Inflammatory macrophage treated with lipopolysaccharide for 4 hours (primary cell): ENCODE measurements around the gene TYMP.
"Not testable (repeated sequence)": the region's sequence is repeated elsewhere in the genome, so short reads cannot be mapped to it uniquely, and the experiment has no call there.

Experiments used
- DNase-seq: peaks from one replicate; pipeline ENCODE4 v3.0.0-alpha.2; 2020

Gene TYMP

DNA sequence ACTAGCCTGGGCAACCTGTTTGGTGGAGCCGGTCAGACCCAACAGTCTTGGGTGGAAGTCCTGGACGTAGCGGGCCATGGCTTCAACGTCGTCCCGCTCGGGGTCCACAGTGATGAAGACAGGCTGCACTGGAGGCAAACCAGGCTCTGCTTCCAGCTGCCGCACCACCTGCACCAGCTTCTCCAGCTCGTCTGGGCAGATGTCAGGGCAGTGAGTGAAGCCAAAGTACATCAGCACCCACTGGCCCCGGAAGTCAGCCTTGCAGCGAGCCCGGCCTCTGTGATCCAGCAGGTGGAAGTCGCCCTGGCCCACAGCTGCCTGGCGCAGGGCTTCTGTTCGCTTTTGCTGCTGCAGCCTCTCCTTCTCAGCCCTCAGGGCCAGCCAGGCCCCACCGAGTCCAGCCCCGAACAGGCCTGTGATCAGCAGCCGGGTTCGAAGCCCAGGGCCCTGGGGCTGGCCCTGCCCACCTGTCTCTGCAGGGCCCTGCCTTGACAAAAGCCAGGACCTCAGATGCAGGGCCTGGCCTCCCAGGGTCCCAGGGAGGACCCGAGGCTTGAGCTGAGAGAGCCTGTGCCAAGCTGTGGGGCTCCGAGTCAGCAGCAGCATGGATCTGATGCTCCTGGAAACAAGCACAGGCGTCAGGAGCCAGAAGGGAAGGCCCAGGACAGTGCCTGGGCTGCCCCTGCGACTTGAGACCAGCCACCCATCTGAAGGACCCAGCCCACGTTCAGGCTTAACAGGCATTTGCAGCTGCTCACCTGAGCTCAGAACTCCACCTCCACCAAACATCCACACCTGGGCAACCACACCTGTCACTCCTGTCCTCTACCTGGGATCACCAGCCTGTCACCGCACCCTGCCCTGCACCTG lies 5.8 kb downstream of the TYMP start:
- DNase-seq = no peak

DNA sequence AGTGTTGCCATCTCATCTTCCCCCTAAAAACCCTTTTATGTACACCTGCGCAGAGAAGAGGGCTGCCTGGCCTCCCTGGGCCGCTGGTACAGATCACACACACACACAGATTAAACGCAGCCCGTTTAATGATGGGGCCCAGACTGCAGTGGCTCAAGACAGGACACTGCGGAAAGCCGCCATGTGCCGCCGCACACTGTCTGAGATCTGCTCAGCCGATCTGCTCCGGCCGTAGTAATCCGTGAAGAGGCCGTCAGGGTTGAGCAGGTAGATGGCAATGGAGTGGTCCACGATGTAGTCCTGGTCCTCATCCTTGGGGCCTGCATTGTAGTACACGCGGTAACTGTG lies 6.4 kb downstream of the TYMP start:
- no peak for DNase-seq

DNA sequence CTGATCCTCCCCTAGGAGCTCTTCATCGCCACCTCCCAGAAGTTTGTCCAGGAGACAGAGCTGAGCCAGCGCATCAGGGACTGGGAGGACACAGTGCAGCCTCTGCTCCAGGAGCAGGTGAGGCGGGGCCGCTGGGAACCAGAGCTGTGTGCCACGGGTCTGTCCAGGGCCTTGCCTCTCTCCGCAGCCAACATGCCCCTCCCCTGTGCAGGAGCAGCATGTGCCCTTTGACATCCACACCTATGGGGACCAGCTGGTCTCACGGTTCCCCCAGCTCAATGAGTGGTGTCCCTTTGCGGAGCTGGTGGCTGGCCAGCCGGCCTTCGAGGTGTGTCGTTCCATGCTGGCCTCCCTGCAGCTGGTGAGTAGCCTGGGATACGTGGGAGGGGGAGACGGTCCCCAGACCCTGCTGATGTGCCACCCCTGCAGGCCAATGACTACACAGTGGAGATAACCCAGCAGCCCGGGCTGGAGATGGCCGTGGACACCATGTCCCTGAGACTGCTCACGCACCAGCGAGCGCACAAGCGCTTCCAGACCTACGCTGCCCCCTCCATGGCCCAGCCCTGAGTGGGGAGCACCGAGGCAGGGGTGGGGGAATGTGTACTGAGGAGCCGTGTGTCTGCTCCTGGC lies 6.9 kb downstream of the TYMP start:
- no peak for DNase-seq

DNA sequence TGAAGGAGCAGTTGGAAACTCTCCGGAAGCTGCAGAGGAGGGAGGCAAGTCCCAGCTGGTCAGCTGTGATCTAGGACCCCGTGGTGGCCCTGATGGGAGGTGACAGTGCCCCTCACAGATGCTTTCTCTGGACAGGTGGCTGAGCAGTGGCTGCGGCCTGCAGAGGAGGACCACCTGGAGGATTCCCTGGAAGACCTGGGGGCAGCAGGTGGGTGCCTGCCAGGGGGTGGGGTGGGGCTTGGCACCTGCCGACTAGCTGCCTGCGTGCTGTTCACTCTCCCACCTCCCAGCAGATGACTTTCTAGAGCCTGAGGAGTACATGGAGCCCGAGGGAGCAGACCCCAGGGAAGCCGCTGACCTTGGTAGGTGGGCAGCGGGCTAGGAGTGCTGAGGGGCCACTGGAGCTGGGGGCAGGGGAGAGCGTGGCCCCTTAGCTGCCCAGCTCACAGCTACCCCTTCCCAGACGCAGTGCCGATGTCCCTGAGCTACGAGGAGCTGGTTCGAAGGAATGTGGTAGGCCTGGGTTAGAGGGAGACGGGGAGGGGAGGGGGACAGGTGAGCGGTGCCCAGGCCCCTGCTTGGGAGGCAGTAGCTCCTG lies 7.5 kb downstream of the TYMP start:
- DNase-seq = no peak

DNA sequence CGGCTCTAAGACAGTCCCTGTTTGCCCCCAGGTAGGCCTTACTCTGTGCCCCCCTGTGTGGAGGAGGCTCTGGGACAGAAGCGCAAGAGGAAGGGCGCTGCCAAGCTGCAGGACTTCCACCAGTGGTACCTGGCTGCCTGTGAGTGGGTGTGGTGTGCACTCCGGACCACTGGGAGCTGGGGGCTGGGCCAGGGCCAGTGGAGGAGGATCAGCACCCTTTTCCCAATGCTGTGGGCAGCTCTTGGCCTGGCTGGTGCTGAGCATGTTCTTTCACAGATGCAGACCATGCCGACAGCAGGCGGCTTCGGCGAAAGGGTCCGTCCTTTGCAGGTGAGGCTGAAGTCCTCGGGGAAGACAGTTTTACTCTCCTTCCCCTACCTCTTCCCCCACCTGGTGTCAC lies 8.1 kb downstream of the TYMP start:
- DNase-seq = no peak

DNA sequence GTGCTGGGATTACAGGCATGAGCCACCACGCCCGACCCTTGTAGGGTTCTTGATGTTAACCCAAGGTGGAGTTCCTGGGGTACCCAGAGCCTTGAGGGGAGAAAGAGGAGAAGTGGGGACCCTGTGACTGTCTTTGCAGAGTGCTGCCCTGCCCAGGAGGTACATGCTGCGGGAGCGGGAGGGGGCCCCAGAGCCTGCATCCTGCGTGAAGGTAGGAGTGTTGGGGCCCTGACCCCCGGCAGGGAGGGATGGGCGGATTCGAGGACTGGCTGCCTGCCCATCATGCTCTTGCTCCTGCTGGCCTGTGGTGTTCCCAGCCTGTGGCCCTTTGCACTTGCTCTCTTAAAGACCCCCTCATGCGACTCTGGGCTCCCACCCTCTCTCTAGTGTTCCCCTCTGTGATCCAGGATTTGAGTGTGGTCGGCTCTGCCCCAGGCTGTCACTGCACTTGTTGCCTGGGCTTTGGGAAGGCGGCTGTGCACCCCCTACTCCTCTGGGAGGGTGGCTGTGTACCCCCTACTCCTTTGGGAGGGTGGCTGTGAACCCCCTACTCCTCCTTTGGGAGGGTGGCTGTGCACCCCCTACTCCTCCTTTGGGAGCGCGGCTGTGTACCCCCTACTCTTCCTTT lies 8.9 kb downstream of the TYMP start:
- DNase-seq = no peak

DNA sequence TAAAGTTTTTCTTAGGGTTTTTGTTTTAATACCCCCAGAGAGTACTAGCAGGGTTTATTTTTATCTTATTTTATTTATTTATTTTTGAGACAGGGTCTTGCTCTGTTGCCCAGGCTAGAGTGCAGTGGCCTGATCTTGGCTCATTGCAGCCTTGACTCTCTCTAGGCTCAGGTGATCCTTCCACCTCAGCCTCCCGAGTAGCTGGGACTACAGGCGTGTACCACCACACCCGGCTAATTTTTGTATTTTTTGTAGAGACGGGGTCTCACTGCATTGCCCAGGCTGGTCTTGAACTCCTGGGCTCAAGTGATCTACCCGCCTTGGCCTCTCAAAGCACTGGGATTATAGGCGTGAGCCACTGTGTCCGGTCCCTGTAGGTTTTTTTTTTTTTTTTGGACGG lies 9.6 kb downstream of the TYMP start:
- DNase-seq = not testable (repeated sequence)

DNA sequence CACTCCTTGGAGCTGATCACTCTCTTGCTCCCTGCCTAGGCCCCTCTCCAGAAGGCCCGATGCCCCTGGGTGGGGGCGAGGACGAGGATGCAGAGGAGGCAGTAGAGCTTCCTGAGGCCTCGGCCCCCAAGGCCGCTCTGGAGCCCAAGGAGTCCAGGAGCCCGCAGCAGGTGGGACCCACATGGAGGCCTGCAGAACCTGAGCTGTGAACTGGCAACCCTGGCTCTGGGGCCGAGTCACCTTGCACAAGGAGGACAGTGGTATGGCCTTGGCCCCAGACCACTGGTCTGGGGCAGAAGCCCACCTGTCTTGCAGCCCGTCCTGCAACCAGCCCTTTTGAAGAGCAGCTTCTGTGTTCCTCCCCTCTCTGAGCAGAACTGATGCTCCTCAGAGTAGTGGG lies 10.7 kb downstream of the TYMP start:
- DNase-seq = no peak

DNA sequence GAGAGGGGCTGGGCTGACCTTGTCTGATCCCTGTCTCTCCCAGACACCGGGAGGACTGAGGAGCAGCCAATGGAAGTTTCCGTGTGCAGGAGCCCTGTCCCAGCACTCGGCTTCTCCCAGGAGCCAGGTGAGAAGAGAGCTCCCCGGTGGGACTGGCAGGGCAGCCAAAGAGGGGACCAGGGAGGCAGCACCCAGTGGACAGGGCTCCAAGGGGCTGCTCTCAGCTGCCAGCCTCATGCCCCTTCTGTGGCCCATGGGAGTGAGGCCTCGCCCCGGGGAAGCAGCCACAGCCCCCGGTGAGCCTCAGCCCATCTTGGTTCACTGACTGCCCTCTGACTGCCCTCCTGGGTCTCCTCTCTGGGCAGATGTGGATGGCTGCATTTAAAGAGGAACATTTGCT lies 11.2 kb downstream of the TYMP start:
- no peak for DNase-seq

DNA sequence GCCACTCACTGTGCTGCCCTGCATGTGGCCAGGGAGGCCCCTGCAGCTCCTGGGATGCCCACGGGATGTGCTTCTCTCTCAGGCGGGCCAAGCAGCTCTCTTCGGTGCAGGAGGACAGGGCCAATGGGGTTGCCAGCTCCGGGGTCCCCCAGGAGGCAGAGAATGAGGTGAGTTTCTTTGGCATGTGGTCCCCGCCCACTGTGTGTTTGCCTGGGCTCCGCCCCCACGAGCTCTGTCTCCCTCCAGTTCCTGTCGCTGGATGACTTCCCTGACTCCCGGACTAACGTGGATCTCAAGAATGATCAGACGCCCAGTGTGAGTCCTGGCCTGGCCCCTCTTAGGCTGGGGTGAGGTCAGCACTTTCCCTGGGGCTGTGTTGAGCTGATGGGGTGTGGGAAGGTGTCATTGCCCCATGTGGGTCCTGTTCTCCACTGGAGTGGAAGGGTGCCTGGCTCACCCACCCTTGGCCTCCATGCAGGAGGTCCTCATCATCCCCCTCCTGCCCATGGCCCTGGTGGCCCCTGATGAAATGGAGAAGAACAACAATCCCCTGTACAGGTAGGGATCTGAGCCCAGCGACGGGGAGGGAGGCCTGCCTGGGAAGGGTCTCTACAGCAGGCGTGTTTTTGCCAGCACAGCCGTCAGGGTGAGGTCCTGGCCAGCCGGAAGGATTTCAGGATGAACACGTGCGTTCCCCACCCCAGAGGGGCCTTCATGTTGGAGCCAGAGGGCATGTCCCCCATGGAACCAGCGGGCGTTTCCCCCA lies 12.1 kb downstream of the TYMP start:
- no peak for DNase-seq

DNA sequence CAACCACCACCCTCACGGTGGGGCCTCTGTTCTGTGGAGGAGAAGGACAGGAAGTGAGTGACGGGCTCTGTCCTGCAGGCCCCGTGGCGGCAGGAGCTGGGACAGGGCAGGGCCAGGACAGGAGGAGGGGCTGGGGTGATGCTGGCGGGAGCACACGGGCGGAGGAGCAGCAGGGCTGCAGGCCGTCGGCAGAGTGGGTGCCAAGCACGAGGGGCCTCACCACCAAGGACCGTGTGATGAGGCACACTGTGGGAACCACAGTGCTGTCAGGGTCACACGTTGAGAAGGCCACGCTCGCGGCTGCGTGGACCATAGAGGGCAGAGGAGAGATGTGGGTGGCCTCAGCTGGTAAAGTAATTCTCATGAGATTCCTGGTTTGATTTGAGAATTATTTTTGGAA lies 12.9 kb downstream of the TYMP start:
- no peak for DNase-seq

DNA sequence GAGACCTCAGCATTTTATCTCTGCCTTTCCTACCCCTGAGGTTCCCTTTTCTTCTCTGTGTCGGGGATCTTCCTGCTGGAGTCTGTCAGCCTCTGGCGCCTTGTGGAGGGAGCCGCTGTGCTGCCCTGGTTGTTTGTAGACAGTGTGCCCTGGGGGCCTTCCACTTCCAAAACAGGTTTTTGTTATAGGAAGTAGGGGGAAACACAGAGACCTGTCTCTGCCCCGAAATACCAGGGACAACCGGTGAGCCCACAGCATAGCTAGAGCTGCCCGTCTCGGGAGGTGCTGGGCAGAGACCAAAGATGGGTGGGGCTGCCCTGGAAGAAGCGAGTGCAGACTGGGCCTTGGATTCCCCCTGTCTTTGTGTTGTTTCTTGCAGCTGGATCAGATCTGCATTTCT lies 13.7 kb downstream of the TYMP start:
- DNase-seq = no peak

DNA sequence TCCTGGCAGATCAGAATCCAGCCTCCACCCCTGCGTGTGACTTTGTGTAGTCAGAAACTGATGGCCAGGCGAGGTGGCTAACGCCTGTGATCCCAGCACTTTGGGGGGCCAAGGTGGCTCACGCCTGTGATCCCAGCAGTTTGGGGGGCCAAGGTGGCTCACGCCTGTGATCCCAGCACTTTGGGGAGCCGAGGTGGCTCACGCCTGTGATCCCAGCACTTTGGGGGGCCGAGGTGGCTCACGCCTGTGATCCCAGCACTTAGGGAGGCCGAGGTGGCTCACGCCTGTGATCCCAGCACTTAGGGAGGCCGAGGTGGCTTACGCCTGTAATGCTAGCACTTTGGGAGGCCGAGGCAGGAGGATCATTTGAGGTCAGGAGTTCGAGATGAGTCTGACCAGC lies 16.6 kb downstream of the TYMP start:
- no peak for DNase-seq

DNA sequence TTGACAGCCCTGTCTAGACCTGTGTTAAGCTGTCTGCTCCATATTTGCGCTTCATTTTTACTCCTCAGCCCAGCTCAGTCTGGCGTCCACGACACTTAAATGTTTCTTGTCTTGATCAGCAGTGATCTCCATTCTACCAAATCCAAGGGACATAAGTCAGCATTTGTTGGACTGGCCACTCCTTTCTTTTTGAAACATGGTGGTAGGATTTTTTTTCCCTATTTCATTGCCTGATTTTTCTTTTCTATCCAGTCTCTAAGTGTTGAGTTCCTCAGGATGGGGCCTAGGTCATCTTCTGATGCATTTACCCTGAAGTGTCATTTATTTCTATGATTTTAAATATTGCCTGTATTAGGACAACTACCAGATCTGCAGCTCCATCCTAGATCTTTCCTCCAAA lies 20.9 kb downstream of the TYMP start:
- DNase-seq = no peak

DNA sequence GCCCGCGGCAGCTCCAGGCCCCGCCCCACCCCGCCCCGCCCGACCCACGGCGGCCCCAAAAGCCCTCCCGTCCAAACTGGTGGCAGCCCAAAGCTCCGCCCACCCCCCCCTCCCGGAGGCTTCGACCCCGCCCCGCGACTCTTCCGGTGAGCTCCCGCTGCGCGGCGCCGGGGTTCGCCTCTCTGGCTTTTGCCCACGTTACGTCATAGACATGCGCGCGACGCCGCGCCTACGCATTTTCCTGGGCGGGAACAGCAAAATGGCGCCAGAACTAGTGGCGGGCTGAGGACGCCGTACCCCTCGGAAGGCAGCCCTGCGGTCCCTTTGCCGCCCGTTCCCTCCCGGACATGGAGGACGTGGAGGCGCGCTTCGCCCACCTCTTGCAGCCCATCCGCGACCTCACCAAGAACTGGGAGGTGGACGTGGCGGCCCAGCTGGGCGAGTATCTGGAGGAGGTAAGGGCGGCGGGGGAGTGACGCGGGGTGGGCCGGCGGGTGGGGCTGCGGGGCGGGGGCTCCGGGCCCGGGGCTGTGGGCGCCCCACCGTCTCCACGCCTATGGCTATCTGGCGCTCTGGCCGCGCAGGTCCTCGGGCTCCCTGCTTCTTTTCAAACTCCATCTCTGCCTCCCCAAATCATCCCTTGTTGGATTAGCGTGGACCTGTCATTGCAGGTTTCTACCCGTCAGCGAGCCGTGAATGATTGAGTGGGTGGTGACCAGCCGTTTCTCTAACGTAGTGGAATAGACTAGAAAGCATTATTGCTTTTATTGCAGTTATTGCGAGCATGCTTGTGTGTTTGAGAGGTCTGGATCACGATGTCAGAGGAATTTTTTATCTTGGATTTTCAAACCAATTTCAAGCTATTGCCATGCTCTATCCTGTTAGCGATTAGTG lies 21.6 kb downstream of the TYMP start, which contains the start of gene NCAPH2:
Gene NCAPH2, plus strand, starts transcription at position 234 of the 894 bp plus-strand sequence. Its CDS starts 114 bp downstream, at position 348.
- DNase-seq = peak; percentile 98

DNA sequence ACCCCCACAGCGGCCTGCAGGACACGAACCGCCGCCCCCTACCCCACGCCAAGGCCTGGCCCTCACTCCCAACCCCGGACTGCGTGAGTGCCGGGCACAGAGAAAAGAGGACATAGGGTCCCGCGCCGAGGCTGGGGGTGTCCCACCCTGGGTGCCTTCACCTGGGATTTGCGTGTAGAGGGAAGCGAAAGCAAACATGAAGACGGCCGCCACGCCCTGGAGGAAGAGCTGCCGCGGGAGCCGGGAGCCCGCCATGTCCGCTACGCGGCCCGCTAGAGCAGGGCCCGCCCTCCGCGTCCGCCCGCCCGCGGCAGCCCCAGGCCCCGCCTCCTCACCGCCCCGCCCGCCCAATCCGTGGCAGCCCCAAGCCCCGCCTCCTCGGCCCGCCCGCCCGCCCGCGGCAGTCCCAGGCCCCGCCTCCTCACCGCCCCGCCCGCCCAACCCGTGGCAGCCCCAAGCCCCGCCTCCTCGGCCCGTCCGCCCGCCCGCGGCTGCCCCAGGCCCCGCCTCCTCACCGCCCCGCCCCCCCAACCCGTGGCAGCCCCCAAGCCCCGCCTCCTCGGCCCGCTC lies 22.3 kb downstream of the TYMP start, which contains the start of gene LMF2:
Gene LMF2, minus strand, starts transcription at position 282 of the 570 bp plus-strand sequence. Its CDS starts 27 bp downstream, at position 255.
- DNase-seq = peak; percentile 88

DNA sequence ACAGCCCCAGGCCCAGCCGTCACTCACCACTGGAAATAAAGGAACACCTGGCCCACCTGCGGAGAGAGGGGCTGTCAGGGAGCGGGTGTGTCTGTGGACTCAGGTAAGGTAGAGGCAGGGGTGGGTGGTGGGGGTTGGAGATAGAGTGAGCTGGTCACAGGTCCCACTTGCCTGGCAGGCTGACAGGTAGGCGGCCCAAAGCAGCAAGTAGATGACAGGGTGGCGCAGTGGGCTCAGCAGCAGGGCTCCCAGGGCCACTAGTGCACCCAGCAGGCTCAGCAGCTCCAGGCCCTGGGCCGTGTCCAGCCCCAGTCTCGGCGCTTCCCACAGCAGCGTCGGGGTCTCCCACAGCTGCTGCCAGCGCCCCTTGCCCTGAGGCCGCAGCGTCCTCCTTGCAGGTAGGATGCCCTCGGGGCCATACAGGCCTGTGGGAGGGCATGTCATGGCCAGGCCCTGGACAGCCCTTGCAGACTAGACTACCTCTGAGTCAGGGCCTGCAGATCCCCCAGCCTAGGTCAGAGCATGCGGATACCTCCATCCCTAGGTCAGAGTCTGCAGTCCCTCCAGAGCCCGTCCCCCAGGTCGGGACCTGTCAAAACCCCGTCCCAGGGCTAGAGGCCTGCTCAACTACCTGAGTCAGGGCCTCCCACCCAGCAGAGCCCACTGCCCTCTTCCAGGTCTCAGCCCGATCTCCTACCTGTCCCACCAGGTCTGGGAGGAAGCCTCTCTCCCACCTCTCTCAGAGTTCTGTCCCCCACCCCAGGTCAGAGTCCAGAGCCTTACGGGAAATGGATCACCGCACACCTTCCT lies 23.0 kb downstream of the TYMP start:
- DNase-seq = no peak

DNA sequence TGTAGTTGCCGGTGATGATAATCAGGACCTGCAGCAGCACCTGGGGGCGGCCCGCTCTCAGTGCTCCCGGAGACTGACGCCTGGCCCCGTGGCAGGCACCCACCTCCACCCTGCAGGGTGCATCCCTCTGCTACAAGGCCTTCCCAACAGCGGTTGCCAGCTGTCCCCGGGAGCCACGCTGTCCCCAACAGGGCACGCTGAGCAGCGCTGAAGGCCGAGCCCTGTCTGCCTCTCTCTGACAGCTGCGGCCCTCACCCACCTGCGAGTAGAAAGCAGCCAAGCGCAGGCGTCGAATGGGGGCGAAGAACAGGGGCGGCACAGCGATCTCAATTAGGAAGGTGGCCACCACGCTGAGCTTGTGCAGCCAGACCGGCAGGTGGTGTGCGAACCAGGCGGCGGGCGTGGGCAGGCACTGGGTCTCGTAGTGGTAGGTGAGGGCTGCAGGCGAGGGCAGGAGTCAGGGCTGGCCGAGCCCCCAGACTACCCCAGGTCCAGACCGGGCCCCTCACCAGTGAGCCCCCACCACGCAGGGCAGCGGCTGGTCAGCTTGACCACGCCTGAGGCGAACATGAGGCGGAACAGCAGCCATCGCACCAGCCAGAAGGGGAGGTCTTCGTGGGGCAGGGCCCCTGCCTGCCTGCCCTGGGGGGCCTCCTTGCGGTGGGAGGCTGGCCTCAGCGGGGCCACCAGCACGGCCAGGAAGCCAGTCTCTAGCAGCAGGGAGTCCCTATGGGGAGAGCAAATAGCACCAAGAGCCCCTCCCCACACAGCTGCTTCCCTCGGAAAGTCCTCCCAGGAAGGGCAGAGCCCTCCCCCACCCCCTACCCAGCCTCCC lies 23.8 kb downstream of the TYMP start:
- no peak for DNase-seq

DNA sequence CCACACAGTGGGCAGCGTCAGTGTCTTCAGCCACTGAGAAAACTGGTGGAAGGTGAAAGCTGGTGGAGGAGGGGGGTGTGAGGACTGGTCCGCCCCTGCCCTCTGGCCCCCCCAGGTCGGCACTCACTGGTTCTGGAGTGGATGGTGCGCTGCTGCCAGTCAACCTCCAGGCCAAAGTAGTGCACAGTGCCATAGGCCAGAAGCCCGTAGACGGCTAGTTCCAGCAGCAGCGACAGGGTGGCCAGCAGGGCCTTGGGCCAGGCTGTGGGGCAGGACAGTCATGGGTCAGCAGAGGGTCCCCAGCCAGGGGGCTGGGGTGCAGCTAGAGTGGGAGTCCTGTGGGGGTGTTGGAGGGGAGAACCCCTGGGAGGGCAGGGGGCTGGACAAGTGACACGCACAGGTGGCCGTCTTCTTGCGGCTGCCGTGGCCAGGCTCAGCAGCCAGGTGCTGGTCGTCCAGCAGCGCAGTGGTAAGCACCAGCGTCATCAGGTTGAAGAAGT lies 24.5 kb downstream of the TYMP start:
- no peak for DNase-seq
